ENCODE data around the gene TEAD1. TPM values are rescaled to one million over a fixed set of nuclear protein-coding genes. Genes with fewer than 3 reads are reported as not detected.

The TEAD1 gene
- total RNA-seq, 2 experiments from 2014 or later = 0.11 TPM; not detected in 1

DNA sequence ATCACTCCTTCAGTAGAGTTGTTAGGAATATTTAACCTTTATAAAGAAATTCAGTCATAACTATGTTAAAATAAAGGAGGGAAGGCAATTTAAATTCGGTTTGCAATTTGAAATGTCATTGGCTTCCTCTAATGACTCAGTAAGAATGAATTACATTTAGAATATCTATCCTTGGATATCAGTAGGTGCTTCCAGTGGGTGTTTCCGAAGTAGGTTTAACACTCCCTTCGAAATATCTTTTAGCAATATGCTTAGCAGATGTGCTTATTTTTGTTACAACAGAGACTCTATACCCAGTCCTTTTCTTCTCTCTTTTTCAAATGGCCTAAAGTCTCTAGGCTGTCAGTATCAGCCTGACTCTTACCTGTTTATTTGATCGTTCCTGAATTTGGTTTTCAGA lies 231.2 kb downstream of the TEAD1 start:
- no peaks in the 10 kb centered on the region for H3K4me1 Mint-ChIP-seq (ENCODE audit: low read depth)
- ChIA-PET POLR2A (no interaction called here), CTCF (no interaction called here)
- intact Hi-C loops (cut with DNase I, micrococcal nuclease) = no loop called here
- TF ChIP-seq, protein P1, sequence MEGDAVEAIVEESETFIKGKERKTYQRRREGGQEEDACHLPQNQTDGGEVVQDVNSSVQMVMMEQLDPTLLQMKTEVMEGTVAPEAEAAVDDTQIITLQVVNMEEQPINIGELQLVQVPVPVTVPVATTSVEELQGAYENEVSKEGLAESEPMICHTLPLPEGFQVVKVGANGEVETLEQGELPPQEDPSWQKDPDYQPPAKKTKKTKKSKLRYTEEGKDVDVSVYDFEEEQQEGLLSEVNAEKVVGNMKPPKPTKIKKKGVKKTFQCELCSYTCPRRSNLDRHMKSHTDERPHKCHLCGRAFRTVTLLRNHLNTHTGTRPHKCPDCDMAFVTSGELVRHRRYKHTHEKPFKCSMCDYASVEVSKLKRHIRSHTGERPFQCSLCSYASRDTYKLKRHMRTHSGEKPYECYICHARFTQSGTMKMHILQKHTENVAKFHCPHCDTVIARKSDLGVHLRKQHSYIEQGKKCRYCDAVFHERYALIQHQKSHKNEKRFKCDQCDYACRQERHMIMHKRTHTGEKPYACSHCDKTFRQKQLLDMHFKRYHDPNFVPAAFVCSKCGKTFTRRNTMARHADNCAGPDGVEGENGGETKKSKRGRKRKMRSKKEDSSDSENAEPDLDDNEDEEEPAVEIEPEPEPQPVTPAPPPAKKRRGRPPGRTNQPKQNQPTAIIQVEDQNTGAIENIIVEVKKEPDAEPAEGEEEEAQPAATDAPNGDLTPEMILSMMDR (IDR thresholded peaks at IDR 0.05) = no peak
- ATAC-seq (ENCODE audit: poor library complexity) (no peak), DNase-seq (no peak)
- no peak overlapping the region for H3K27ac ChIP-seq (ENCODE audit: low read depth in 1 of 2, low read length in 2 of 2)
- no peaks in the 10 kb centered on the region for H3K4me1 ChIP-seq (ENCODE audit: insufficient read depth, low read length)
- H3K36me3 ChIP-seq (ENCODE audit: insufficient read depth, low read length) = no peaks in the 10 kb centered on the region
- no peaks in the 10 kb centered on the region for H3K9me3 Mint-ChIP-seq
- H3K36me3 Mint-ChIP-seq (ENCODE audit: low read depth) = no peaks in the 10 kb centered on the region
- no peak overlapping the region for H3K27ac Mint-ChIP-seq
- no peaks in the 10 kb centered on the region for H3K9me3 ChIP-seq (ENCODE audit: control insufficient read depth in 1 of 2, insufficient read depth in 1 of 2, low read length in 2 of 2)
- H3K27me3 Mint-ChIP-seq = peaks cover 31% of the 10 kb centered on the region
- H3K4me3 Mint-ChIP-seq = no peak overlapping the region
- peaks cover 0 to 9% of the 10 kb centered on the region in 2 experiments for H3K27me3 ChIP-seq (ENCODE audit: control insufficient read depth in 1 of 2, insufficient read depth in 2 of 2, low read length in 2 of 2)
- H3K4me3 ChIP-seq (ENCODE audit: low read length) = no peak overlapping the region

GRCh38 chr11:12906501-12906900 lies 232.3 kb downstream of the TEAD1 start:
- Mint-ChIP-seq H3K4me1 (ENCODE audit: low read depth) (no peaks in the 10 kb centered on the region), H3K27me3 (peaks cover 23% of the 10 kb centered on the region), H3K27ac (no peak overlapping the region), H3K36me3 (ENCODE audit: low read depth) (no peaks in the 10 kb centered on the region), H3K4me3 (no peak overlapping the region), H3K9me3 (no peaks in the 10 kb centered on the region)
- intact Hi-C loops (cut with DNase I, micrococcal nuclease) = no loop called here
- H3K27ac ChIP-seq (ENCODE audit: low read depth in 1 of 2, low read length in 2 of 2) = no peak overlapping the region
- no peaks in the 10 kb centered on the region for H3K4me1 ChIP-seq (ENCODE audit: insufficient read depth, low read length)
- ChIA-PET CTCF (no interaction called here), POLR2A (no interaction called here)
- DNase-seq (no peak), ATAC-seq (ENCODE audit: poor library complexity) (no peak)
- TF ChIP-seq, protein P1 (IDR thresholded peaks at IDR 0.05) = no peak
- peaks cover 0 to 7% of the 10 kb centered on the region in 2 experiments for H3K27me3 ChIP-seq (ENCODE audit: control insufficient read depth in 1 of 2, insufficient read depth in 2 of 2, low read length in 2 of 2)
- H3K36me3 ChIP-seq (ENCODE audit: insufficient read depth, low read length) = no peaks in the 10 kb centered on the region
- no peak overlapping the region for H3K4me3 ChIP-seq (ENCODE audit: low read length)
- no peaks in the 10 kb centered on the region for H3K9me3 ChIP-seq (ENCODE audit: control insufficient read depth in 1 of 2, insufficient read depth in 1 of 2, low read length in 2 of 2)

- no peak overlapping the region for H3K27ac Mint-ChIP-seq
- CTCF ChIA-PET = no interaction called here
- no peak for ATAC-seq (ENCODE audit: poor library complexity)
Observed at GRCh38 chr11:12909879-12910278, 235.7 kb downstream of the TEAD1 start.

More at GRCh38 chr11:12909879-12910278, 235.7 kb downstream of the TEAD1 start:
- no peak overlapping the region for H3K27ac ChIP-seq (ENCODE audit: low read depth in 1 of 2, low read length in 2 of 2)
- intact Hi-C loops (cut with DNase I, micrococcal nuclease) = no loop called here
- Mint-ChIP-seq H3K27me3 (peaks cover 23% of the 10 kb centered on the region), H3K9me3 (no peaks in the 10 kb centered on the region), H3K36me3 (ENCODE audit: low read depth) (no peaks in the 10 kb centered on the region), H3K4me3 (no peak overlapping the region), H3K4me1 (ENCODE audit: low read depth) (no peaks in the 10 kb centered on the region)
- H3K4me1 ChIP-seq (ENCODE audit: insufficient read depth, low read length) = no peaks in the 10 kb centered on the region
- POLR2A ChIA-PET = no interaction called here
- no peaks in the 10 kb centered on the region for H3K36me3 ChIP-seq (ENCODE audit: insufficient read depth, low read length)
- no peak for DNase-seq
- peaks cover 0 to under 1% of the 10 kb centered on the region in 2 experiments for H3K27me3 ChIP-seq (ENCODE audit: control insufficient read depth in 1 of 2, insufficient read depth in 2 of 2, low read length in 2 of 2)
- TF ChIP-seq, protein P1 (IDR thresholded peaks at IDR 0.05) = no peak
- H3K4me3 ChIP-seq (ENCODE audit: low read length) = no peak overlapping the region
- H3K9me3 ChIP-seq (ENCODE audit: control insufficient read depth in 1 of 2, insufficient read depth in 1 of 2, low read length in 2 of 2) = no peaks in the 10 kb centered on the region
